ENCODE results near the gene PPP1R15A.

DNA sequence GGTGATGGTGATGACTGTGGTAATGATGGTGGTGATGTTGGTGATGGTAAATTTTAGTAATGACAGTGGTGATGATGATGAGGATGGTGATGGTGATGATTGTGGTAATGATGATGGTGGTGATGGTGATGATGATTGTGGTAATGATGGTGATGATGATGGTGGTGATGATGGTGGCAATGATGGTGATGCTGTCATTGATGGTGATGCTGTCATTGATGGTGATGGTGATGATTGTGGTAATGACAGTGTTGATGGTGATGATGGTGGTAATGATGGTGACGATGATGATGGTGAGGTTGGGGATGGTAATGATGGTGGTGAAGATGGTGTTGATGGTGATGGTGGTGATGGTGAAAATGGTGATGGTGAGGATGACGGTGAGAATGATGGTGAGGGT, 49.7 kb upstream of the PPP1R15A start:
- TF ChIP-seq, protein P1, sequence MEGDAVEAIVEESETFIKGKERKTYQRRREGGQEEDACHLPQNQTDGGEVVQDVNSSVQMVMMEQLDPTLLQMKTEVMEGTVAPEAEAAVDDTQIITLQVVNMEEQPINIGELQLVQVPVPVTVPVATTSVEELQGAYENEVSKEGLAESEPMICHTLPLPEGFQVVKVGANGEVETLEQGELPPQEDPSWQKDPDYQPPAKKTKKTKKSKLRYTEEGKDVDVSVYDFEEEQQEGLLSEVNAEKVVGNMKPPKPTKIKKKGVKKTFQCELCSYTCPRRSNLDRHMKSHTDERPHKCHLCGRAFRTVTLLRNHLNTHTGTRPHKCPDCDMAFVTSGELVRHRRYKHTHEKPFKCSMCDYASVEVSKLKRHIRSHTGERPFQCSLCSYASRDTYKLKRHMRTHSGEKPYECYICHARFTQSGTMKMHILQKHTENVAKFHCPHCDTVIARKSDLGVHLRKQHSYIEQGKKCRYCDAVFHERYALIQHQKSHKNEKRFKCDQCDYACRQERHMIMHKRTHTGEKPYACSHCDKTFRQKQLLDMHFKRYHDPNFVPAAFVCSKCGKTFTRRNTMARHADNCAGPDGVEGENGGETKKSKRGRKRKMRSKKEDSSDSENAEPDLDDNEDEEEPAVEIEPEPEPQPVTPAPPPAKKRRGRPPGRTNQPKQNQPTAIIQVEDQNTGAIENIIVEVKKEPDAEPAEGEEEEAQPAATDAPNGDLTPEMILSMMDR (IDR thresholded peaks at IDR 0.05), result no peak
- no peak for TF ChIP-seq POLR2A (IDR thresholded peaks at IDR 0.05)
